WTC11 (cell line): ENCODE data around the gene MEGF6. TPM values are rescaled to one million over a fixed set of nuclear protein-coding genes. Genes with fewer than 3 reads are reported as not detected.

Experiments used
- ATAC-seq: fragments of 200-7000 bp; cut with Tn5 transposase; 2 replicates; pipeline ENCODE4 v1.10.0; 2021; ENCODE audit warnings: mild to moderate bottlenecking, moderate library complexity
- CTCF ChIA-PET: fragments of 300-600 bp; sonication (Branson Sonifier 250); formaldehyde crosslinking; loops from one replicate; lab custom pipeline; 2021; ENCODE audit warnings: antibody characterized with exemption; lab: Charles Lee
- POLR2A ChIA-PET: fragments of 350-600 bp; sonication (Branson Sonifier 250); formaldehyde crosslinking; loops from one replicate; lab custom pipeline; 2021; ENCODE audit warnings: antibody characterized with exemption; lab: Charles Lee
- DNase-seq: peaks from one replicate; pipeline ENCODE4 v3.0.0; 2021; ENCODE audit warnings: low spot score
- H3K27ac Mint-ChIP-seq: 2 replicates; pipeline ENCODE4 v1.8.0; 2021; ENCODE audit warnings: mixed read lengths
- H3K27me3 Mint-ChIP-seq: 2 replicates; pipeline ENCODE4 v1.8.0; 2021; ENCODE audit warnings: low read depth, mild to moderate bottlenecking, moderate library complexity, mixed read lengths
- H3K36me3 Mint-ChIP-seq: 2 replicates; pipeline ENCODE4 v1.8.0; 2021; ENCODE audit warnings: mixed read lengths
- H3K4me1 Mint-ChIP-seq: 2 replicates; pipeline ENCODE4 v1.8.0; 2022; ENCODE audit warnings: mixed read lengths
- H3K4me3 Mint-ChIP-seq: 2 replicates; pipeline ENCODE4 v1.8.0; 2021; ENCODE audit warnings: mild to moderate bottlenecking, moderate library complexity, mixed read lengths
- H3K9me3 Mint-ChIP-seq: 2 replicates; pipeline ENCODE4 v1.8.0; 2021; ENCODE audit warnings: mixed read lengths
- CTCF ChIP-seq: fragments of 200-600 bp; IDR thresholded peaks from 2 replicates; pipeline ENCODE4 v1.8.0; 2022; ENCODE audit warnings: antibody characterized with exemption
- E2F4 ChIP-seq: sonication (generic); formaldehyde crosslinking; IDR thresholded peaks from 2 replicates; pipeline ENCODE4 v1.8.1; 2022; ENCODE audit warnings: low read depth, mild to moderate bottlenecking, moderate library complexity, missing genetic modification reagents, borderline replicate concordance
- ESRRA ChIP-seq: sonication (generic); formaldehyde crosslinking; IDR thresholded peaks from 2 replicates; pipeline ENCODE4 v1.8.1; 2022; ENCODE audit warnings: mild to moderate bottlenecking, missing genetic modification reagents, borderline replicate concordance
- FOXK1 ChIP-seq: sonication (generic); formaldehyde crosslinking; IDR thresholded peaks from 2 replicates; pipeline ENCODE4 v1.8.0; 2022; ENCODE audit warnings: mild to moderate bottlenecking, moderate library complexity, missing genetic modification reagents
- HMGXB4 ChIP-seq: sonication (generic); formaldehyde crosslinking; IDR thresholded peaks from 2 replicates; pipeline ENCODE4 v1.8.1; 2023; ENCODE audit warnings: mild to moderate bottlenecking, moderate library complexity, missing genetic modification reagents
- MYBL2 ChIP-seq: sonication (generic); formaldehyde crosslinking; IDR thresholded peaks from 2 replicates; pipeline ENCODE4 v1.8.1; 2023; ENCODE audit warnings: mild to moderate bottlenecking, moderate library complexity, missing genetic modification reagents
- NFYB ChIP-seq: sonication (generic); formaldehyde crosslinking; conservative IDR thresholded peaks from 2 replicates; pipeline ENCODE4 v1.8.0; 2022; ENCODE audit warnings: low read depth, missing genetic modification reagents
- OVOL2 ChIP-seq: fragments of 250-450 bp; sonication (Bioruptor Pico); IDR thresholded peaks from 2 replicates; pipeline ENCODE4 v1.9.0; 2021; ENCODE audit warnings: mild to moderate bottlenecking, borderline replicate concordance
- RORB ChIP-seq: fragments of 250-450 bp; sonication (Bioruptor Pico); IDR thresholded peaks from 2 replicates; pipeline ENCODE4 v1.9.0; 2021; ENCODE audit warnings: mild to moderate bottlenecking
- SP1 ChIP-seq: sonication (generic); formaldehyde crosslinking; conservative IDR thresholded peaks from 2 replicates; pipeline ENCODE4 v1.8.1; 2022; ENCODE audit warnings: missing genetic modification reagents
- TCF7 ChIP-seq: sonication (generic); formaldehyde crosslinking; IDR thresholded peaks from 2 replicates; pipeline ENCODE4 v1.8.0; 2022; ENCODE audit warnings: mild to moderate bottlenecking, low read depth, missing genetic modification reagents, moderate library complexity
- total RNA-seq: library from RNA; stranded (reverse); gene quantifications from 3 replicates; pipeline ENCODE4 v1.2.3, GENCODE V29; 2021
- TF ChIP-seq, protein P1 (sequence below): fragments of 250-450 bp; sonication (Bioruptor Pico); IDR thresholded peaks from 2 replicates; pipeline ENCODE4 v2.1.2; 2022; ENCODE audit warnings: mild to moderate bottlenecking, moderate library complexity
- TF ChIP-seq, protein P2 (sequence below): sonication (generic); formaldehyde crosslinking; IDR thresholded peaks from 2 replicates; pipeline ENCODE4 v1.8.0; 2023; ENCODE audit warnings: mild to moderate bottlenecking, missing genetic modification reagents
- TF ChIP-seq, protein P3 (sequence below): fragments of 250-450 bp; sonication (Bioruptor Pico); IDR thresholded peaks from 2 replicates; pipeline ENCODE4 v1.8.0; 2021; ENCODE audit warnings: mild to moderate bottlenecking
- TF ChIP-seq, protein P4 (sequence below): fragments of 250-450 bp; sonication (Bioruptor Pico); IDR thresholded peaks from 2 replicates; pipeline ENCODE4 v1.9.0; 2021; ENCODE audit warnings: moderate library complexity, mild to moderate bottlenecking, inconsistent platforms, borderline replicate concordance

Gene MEGF6
- total RNA-seq, 1 experiment from 2014 or later: 24.9 TPM

DNA sequence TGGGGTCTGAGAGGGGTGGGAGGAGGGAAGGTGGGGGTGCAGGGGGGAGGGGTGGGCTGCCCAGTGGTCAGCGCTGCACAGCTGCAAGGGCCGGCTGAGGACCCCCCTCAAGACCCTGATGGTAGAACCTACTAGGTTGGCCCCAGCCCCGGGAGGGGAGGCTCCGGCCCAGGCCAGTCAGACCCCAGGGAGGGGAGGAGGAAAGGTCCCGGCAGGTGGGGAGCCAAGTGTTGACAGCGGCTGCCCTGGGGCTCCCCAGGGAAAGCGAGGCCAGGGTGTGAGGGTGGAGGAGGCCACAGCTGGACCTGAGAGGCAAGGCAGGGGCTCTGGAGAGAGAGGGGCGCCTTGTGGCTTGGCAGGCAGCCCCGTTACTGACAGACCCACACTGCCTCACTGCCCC lies 31.1 kb downstream of the MEGF6 start:
- ChIA-PET POLR2A (no interaction called here), CTCF (no interaction called here)
- no peak overlapping the region for H3K4me3 Mint-ChIP-seq
- peaks cover 4% of the 10 kb centered on the region; the same call in 1 of the 2 replicates for H3K36me3 Mint-ChIP-seq
- no peaks in the 10 kb centered on the region for H3K27me3 Mint-ChIP-seq
- ATAC-seq (no peak), DNase-seq (no peak)
- TF ChIP-seq OVOL2 (CRISPR knock-in tag) (no peak), ESRRA (CRISPR knock-in tag) (no peak), CTCF (no peak), HMGXB4 (no peak), FOXK1 (no peak), E2F4 (no peak), TCF7 (CRISPR knock-in tag) (no peak), SP1 (no peak), RORB (CRISPR knock-in tag) (no peak), NFYB (CRISPR knock-in tag) (no peak), MYBL2 (CRISPR knock-in tag) (no peak)
- TF ChIP-seq, protein P1, sequence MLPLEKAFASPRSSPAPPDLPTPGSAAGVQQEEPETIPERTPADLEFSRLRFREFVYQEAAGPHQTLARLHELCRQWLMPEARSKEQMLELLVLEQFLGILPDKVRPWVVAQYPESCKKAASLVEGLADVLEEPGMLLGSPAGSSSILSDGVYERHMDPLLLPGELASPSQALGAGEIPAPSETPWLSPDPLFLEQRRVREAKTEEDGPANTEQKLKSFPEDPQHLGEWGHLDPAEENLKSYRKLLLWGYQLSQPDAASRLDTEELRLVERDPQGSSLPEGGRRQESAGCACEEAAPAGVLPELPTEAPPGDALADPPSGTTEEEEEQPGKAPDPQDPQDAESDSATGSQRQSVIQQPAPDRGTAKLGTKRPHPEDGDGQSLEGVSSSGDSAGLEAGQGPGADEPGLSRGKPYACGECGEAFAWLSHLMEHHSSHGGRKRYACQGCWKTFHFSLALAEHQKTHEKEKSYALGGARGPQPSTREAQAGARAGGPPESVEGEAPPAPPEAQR (CRISPR knock-in tag): no peak
- TF ChIP-seq, protein P2, sequence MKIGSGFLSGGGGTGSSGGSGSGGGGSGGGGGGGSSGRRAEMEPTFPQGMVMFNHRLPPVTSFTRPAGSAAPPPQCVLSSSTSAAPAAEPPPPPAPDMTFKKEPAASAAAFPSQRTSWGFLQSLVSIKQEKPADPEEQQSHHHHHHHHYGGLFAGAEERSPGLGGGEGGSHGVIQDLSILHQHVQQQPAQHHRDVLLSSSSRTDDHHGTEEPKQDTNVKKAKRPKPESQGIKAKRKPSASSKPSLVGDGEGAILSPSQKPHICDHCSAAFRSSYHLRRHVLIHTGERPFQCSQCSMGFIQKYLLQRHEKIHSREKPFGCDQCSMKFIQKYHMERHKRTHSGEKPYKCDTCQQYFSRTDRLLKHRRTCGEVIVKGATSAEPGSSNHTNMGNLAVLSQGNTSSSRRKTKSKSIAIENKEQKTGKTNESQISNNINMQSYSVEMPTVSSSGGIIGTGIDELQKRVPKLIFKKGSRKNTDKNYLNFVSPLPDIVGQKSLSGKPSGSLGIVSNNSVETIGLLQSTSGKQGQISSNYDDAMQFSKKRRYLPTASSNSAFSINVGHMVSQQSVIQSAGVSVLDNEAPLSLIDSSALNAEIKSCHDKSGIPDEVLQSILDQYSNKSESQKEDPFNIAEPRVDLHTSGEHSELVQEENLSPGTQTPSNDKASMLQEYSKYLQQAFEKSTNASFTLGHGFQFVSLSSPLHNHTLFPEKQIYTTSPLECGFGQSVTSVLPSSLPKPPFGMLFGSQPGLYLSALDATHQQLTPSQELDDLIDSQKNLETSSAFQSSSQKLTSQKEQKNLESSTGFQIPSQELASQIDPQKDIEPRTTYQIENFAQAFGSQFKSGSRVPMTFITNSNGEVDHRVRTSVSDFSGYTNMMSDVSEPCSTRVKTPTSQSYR (CRISPR knock-in tag): no peak
- TF ChIP-seq, protein P3, sequence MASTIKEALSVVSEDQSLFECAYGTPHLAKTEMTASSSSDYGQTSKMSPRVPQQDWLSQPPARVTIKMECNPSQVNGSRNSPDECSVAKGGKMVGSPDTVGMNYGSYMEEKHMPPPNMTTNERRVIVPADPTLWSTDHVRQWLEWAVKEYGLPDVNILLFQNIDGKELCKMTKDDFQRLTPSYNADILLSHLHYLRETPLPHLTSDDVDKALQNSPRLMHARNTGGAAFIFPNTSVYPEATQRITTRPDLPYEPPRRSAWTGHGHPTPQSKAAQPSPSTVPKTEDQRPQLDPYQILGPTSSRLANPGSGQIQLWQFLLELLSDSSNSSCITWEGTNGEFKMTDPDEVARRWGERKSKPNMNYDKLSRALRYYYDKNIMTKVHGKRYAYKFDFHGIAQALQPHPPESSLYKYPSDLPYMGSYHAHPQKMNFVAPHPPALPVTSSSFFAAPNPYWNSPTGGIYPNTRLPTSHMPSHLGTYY (CRISPR knock-in tag): no peak
- TF ChIP-seq, protein P4, sequence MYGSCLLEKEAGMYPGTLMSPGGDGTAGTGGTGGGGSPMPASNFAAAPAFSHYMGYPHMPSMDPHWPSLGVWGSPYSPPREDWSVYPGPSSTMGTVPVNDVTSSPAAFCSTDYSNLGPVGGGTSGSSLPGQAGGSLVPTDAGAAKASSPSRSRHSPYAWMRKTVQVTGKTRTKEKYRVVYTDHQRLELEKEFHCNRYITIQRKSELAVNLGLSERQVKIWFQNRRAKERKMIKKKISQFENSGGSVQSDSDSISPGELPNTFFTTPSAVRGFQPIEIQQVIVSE (CRISPR knock-in tag): no peak
- no peaks in the 10 kb centered on the region for H3K9me3 Mint-ChIP-seq
- H3K4me1 Mint-ChIP-seq: no peaks in the 10 kb centered on the region
- no peak overlapping the region for H3K27ac Mint-ChIP-seq
